Right lobe of liver (tissue), 4 donors: ENCODE measurements around the gene SLC27A5.
"Not testable (repeated sequence)": the region's sequence is repeated elsewhere in the genome, so short reads cannot be mapped to it uniquely, and the experiment has no call there.

ENCODE experiments used
- CTCF ChIP-seq, 4 donors: fragments of 200-600 bp in 3 of 4; fragments of 450-650 bp in 1 of 4; IDR thresholded peaks; one replicate each; pipeline versions ENCODE4 v1.5.1 to v1.8.0; 2016 to 2022; ENCODE audit warnings: antibody characterized with exemption in 4 of 4, mild to moderate bottlenecking in 2 of 4
- POLR2A ChIP-seq: fragments of 450-650 bp; IDR thresholded peaks from one replicate; pipeline ENCODE4 v1.6.1; 2017; ENCODE audit warnings: antibody characterized with exemption, mild to moderate bottlenecking
- donor health status: DM: no; HTN: no; CAD: no.
- donor health status: DM: no; HTN: no; CAD: no.
- donor health status: DM: no; HTN: yes; CAD: no.

DNA sequence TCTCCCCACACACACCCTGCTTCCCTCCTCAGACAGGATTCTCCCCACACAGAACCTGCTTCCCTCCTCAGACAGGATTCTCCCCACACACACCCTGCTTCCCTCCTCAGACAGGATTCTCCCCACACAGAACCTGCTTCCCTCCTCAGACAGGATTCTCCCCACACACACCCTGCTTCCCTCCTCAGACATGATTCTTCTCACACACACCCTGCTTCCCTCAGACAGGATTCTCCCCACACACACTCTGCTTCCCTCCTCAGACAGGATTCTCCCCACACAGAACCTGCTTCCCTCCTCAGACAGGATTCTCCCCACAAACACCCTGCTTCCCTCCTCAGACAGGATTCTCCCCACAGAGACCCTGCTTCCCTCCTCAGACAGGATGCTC, 27.4 kb upstream of the SLC27A5 start:
- not testable (repeated sequence) for TF ChIP-seq POLR2A; CTCF (IDR thresholded peaks at IDR 0.05)
